GM10266 (cell line): ENCODE measurements around the gene THAP4.
"Not testable (repeated sequence)": the region's sequence is repeated elsewhere in the genome, so short reads cannot be mapped to it uniquely, and the experiment has no call there.

Experiments
- DNase-seq: peaks from one replicate; pipeline ENCODE4 v3.0.0; 2012; ENCODE audit errors: extremely low spot score
- CTCF ChIP-seq: IDR thresholded peaks from 2 replicates; pipeline ENCODE4 v1.5.1; 2012; ENCODE audit warnings: mild to moderate bottlenecking, low read depth; ENCODE audit not compliant: control insufficient read depth, insufficient read depth; ENCODE audit errors: missing control alignments

The THAP4 gene

GRCh38 chr2:241568726-241569125, 68.2 kb downstream of the THAP4 start:
- no peak for TF ChIP-seq CTCF
- DNase-seq, result no peak

- no peak for DNase-seq
These were observed 69.2 kb downstream of the THAP4 start for GRCh38 chr2:241567776-241568175.

GRCh38 chr2:241567266-241567665, 69.7 kb downstream of the THAP4 start:
- DNase-seq, result not testable (repeated sequence)

More at GRCh38 chr2:241567776-241568175, 69.2 kb downstream of the THAP4 start:
- TF ChIP-seq CTCF, result no peak

GRCh38 chr2:241566468-241566867, 70.5 kb downstream of the THAP4 start:
- no peak for DNase-seq
- no peak for TF ChIP-seq CTCF

GRCh38 chr2:241566021-241566420, 70.9 kb downstream of the THAP4 start:
- not testable (repeated sequence) for DNase-seq

- DNase-seq, result no peak
- no peak for TF ChIP-seq CTCF
These were observed 71.5 kb downstream of the THAP4 start for GRCh38 chr2:241565411-241565810.

- TF ChIP-seq CTCF, result no peak
- no peak for DNase-seq
These were observed 72.2 kb downstream of the THAP4 start for GRCh38 chr2:241564596-241565410.

- DNase-seq, result no peak
- no peak for TF ChIP-seq CTCF
These were observed 72.9 kb downstream of the THAP4 start for GRCh38 chr2:241563981-241564595.
